HepG2 (cell line): ENCODE results near the gene TULP4. TPM values are rescaled to one million over a fixed set of nuclear protein-coding genes. Genes with fewer than 3 reads are reported as not detected.

Experiments used
- ATF4 ChIP-seq, 2 experiments: fragments of 450-650 bp in 1 of 2; sonication (generic) in 1 of 2; formaldehyde crosslinking; IDR thresholded peaks; 2 replicates each; pipeline versions ENCODE4 v1.5.0 to v1.8.0; 2020 to 2022; ENCODE audit warnings: mild to moderate bottlenecking in 1 of 2, missing genetic modification reagents in 1 of 2
- ATF7 ChIP-seq, 2 experiments: fragments of 450-650 bp in 1 of 2; sonication (generic) in 1 of 2; formaldehyde crosslinking in 1 of 2; IDR thresholded peaks; 2 replicates each; pipeline versions ENCODE4 v1.4.0 to v1.6.1; 2016 to 2020; ENCODE audit warnings: antibody characterized with exemption in 1 of 2, mild to moderate bottlenecking in 1 of 2, missing genetic modification reagents in 1 of 2
- CC2D1A ChIP-seq: sonication (generic); formaldehyde crosslinking; IDR thresholded peaks from 2 replicates; pipeline ENCODE4 v1.8.1; 2023; ENCODE audit warnings: mild to moderate bottlenecking, missing genetic modification reagents
- CEBPG ChIP-seq: IDR thresholded peaks from 2 replicates; pipeline ENCODE4 v1.6.1; 2016
- DNMT1 ChIP-seq: sonication (generic); formaldehyde crosslinking; IDR thresholded peaks from 2 replicates; pipeline ENCODE4 v1.5.1; 2020; ENCODE audit warnings: mild to moderate bottlenecking, missing genetic modification reagents
- DNMT3B ChIP-seq: conservative IDR thresholded peaks from 2 replicates; pipeline ENCODE4 v1.6.1; 2016; ENCODE audit warnings: missing biosample characterization, control low read depth
- ELF4 ChIP-seq: sonication (generic); formaldehyde crosslinking; IDR thresholded peaks from 2 replicates; pipeline ENCODE4 v1.5.0; 2020; ENCODE audit warnings: missing genetic modification reagents, mild to moderate bottlenecking, moderate library complexity, borderline replicate concordance
- HHEX ChIP-seq: IDR thresholded peaks from 2 replicates; pipeline ENCODE4 v1.6.1; 2016; ENCODE audit warnings: control low read depth
- KLF16 ChIP-seq, 2 experiments: sonication (generic) in 1 of 2; formaldehyde crosslinking in 1 of 2; IDR thresholded peaks; 2 replicates each; pipeline versions ENCODE4 v1.6.1 to v1.8.0; 2016 to 2023; ENCODE audit warnings: missing genetic modification reagents in 2 of 2, missing compliant biosample characterization in 1 of 2
- NCOA1 ChIP-seq: sonication (generic); formaldehyde crosslinking; IDR thresholded peaks from 2 replicates; pipeline ENCODE4 v1.9.0; 2021; ENCODE audit warnings: missing genetic modification reagents
- ONECUT2 ChIP-seq: sonication (generic); formaldehyde crosslinking; IDR thresholded peaks from 2 replicates; pipeline ENCODE4 v1.4.0; 2020; ENCODE audit warnings: missing genetic modification reagents
- SMARCC2 ChIP-seq: fragments of 450-650 bp; IDR thresholded peaks from 2 replicates; pipeline ENCODE4 v1.6.1; 2017; ENCODE audit warnings: antibody characterized with exemption, mild to moderate bottlenecking
- SMC3 ChIP-seq: IDR thresholded peaks from 2 replicates; pipeline ENCODE4 v1.6.1; 2011; ENCODE audit warnings: low read length, improper control_type of control experiment
- WIZ ChIP-seq: sonication (generic); formaldehyde crosslinking; IDR thresholded peaks from 2 replicates; pipeline ENCODE4 v1.5.1; 2020; ENCODE audit warnings: mild to moderate bottlenecking, missing genetic modification reagents
- XBP1 ChIP-seq: sonication (generic); formaldehyde crosslinking; IDR thresholded peaks from 2 replicates; pipeline ENCODE4 v1.5.0; 2020; ENCODE audit warnings: missing genetic modification reagents
- YY1 ChIP-seq: IDR thresholded peaks from 2 replicates; pipeline ENCODE4 v1.6.1; 2011; ENCODE audit warnings: low read length, low read depth, moderate library complexity, mild to moderate bottlenecking; ENCODE audit not compliant: insufficient read depth, insufficient replicate concordance
- ZBTB4 ChIP-seq: sonication (generic); formaldehyde crosslinking; IDR thresholded peaks from 2 replicates; pipeline ENCODE4 v1.4.0; 2020; ENCODE audit warnings: missing genetic modification reagents, mild to moderate bottlenecking, borderline replicate concordance
- ZNF558 ChIP-seq: sonication (generic); formaldehyde crosslinking; IDR thresholded peaks from 2 replicates; pipeline ENCODE4 v1.9.0; 2022; ENCODE audit warnings: mild to moderate bottlenecking, missing genetic modification reagents, borderline replicate concordance
- ZNF563 ChIP-seq: sonication (generic); formaldehyde crosslinking; IDR thresholded peaks from 2 replicates; pipeline ENCODE4 v1.8.0; 2022; ENCODE audit warnings: mild to moderate bottlenecking, moderate library complexity, missing genetic modification reagents
- ZNF740 ChIP-seq: sonication (generic); formaldehyde crosslinking; IDR thresholded peaks from 2 replicates; pipeline ENCODE4 v1.4.0; 2020; ENCODE audit warnings: missing genetic modification reagents
- polyA plus RNA-seq, 8 experiments: library from polyadenylated mRNA; depleted of rRNA in 3 of 8; stranded (reverse) in 7 of 8; unstranded in 1 of 8; fragments of >200 nt; fragmentation: Illumina TruSeq in 4 of 8; extraction: Trizol in 4 of 8; gene quantifications; 2 replicates each; pipeline versions ENCODE4 v1.2.1 to v1.2.3, GENCODE V29; 2011 to 2016; ENCODE audit warnings: low read depth in 4 of 8, missing spikeins in 1 of 8, mixed read lengths in 1 of 8; ENCODE audit not compliant: insufficient read depth in 1 of 8
- total RNA-seq, 5 experiments: library from RNA; depleted of rRNA; stranded (reverse); fragments of >200 nt; fragmentation: Illumina TruSeq; extraction: Trizol; gene quantifications; 2 replicates each; pipeline ENCODE4 v1.2.3, GENCODE V29; 2016; ENCODE audit warnings: low read depth in 1 of 5
- TF ChIP-seq, protein P1 (sequence below): IDR thresholded peaks from 2 replicates; pipeline ENCODE4 v1.6.1; 2016; ENCODE audit warnings: mild to moderate bottlenecking

Gene TULP4
- total and polyA plus RNA-seq, 2 of the 13 experiments (the other 11 are each of a cell fraction or from before 2014, with no cell fraction given): 21.1 to 122 TPM

- TF ChIP-seq ZNF563 (CRISPR knock-in tag) (no peak; the same call in 1 of the 2 replicates), KLF16 (CRISPR knock-in tag; IDR thresholded peaks at IDR 0.05) (peak in 1 of 2 experiments; percentile 82; a peak in 2 of 4 replicates), YY1 (no peak), ATF7 (IDR thresholded peaks at IDR 0.05) (no peak; the same call in 1 of the 2 replicates), ATF7 (CRISPR knock-in tag; IDR thresholded peaks at IDR 0.05) (peak; percentile 42; the same call in 1 of the 2 replicates), ZNF740 (no peak), XBP1 (CRISPR knock-in tag) (0 out of 2 replicates have a peak, but pooled peaks have one; percentile 62), DNMT1 (CRISPR knock-in tag) (no peak), CEBPG (peak; percentile 89), ATF4 (CRISPR knock-in tag; IDR thresholded peaks at IDR 0.05) (no peak; a peak in 1 of 4 replicates), CC2D1A (peak; percentile 93; the same call in 1 of the 2 replicates), WIZ (CRISPR knock-in tag) (peak; percentile 18; the same call in 1 of the 2 replicates), SMC3 (peak; percentile 38; the same call in 1 of the 2 replicates), SMARCC2 (no peak), ELF4 (CRISPR knock-in tag) (no peak), DNMT3B (CRISPR knock-in tag) (no peak), ZBTB4 (CRISPR knock-in tag) (no peak), ZNF558 (CRISPR knock-in tag) (no peak; the same call in 1 of the 2 replicates), ONECUT2 (CRISPR knock-in tag) (peak; percentile 17; the same call in 1 of the 2 replicates), NCOA1 (CRISPR knock-in tag) (peak; percentile 78; the same call in 1 of the 2 replicates), HHEX (peak; percentile 64)
- TF ChIP-seq, protein P1, sequence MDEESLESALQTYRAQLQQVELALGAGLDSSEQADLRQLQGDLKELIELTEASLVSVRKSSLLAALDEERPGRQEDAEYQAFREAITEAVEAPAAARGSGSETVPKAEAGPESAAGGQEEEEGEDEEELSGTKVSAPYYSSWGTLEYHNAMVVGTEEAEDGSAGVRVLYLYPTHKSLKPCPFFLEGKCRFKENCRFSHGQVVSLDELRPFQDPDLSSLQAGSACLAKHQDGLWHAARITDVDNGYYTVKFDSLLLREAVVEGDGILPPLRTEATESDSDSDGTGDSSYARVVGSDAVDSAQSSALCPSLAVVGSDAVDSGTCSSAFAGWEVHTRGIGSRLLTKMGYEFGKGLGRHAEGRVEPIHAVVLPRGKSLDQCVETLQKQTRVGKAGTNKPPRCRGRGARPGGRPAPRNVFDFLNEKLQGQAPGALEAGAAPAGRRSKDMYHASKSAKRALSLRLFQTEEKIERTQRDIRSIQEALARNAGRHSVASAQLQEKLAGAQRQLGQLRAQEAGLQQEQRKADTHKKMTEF (CRISPR knock-in tag): peak; percentile 94
These were observed 10.7 kb downstream of the TULP4 start (continued) for GRCh38 chr6:158322724-158323560.
